HEK293 (cell line): Measurements from ENCODE around the gene PRPF19.

ENCODE experiments used
- CTCF ChIA-PET: fragments of 350-600 bp; formaldehyde crosslinking; extraction: SDS; loops from one replicate; lab custom pipeline; 2021; ENCODE audit warnings: antibody characterized with exemption; lab: Yijun Ruan, JAX
- POLR2A ChIA-PET: fragments of 300-600 bp; formaldehyde crosslinking; extraction: SDS; loops from one replicate; lab custom pipeline; 2020; ENCODE audit warnings: antibody characterized with exemption, inconsistent platforms; lab: Yijun Ruan, JAX
- H3K27ac ChIP-seq: fragments of 200-500 bp; sonication (Bioruptor generic); 2 replicates; pipeline ENCODE4 v1.5.1; 2014; ENCODE audit warnings: low read depth, low read length, control low read depth, inconsistent platforms; ENCODE audit errors: extremely low read depth
- H3K36me3 ChIP-seq, 2 experiments: fragments of 200-500 bp in 1 of 2; sonication (Bioruptor generic) in 1 of 2; 1 replicate in 1 of 2; 2 replicates in 1 of 2; pipeline ENCODE4 v1.5.1; 2014 to 2017; ENCODE audit warnings: inconsistent platforms in 2 of 2, low read length in 2 of 2; ENCODE audit not compliant: control insufficient read depth in 2 of 2, insufficient read depth in 1 of 2
- H3K4me1 ChIP-seq: fragments of 200-500 bp; sonication (Bioruptor generic); 2 replicates; pipeline ENCODE4 v1.5.1; 2014; ENCODE audit warnings: mild to moderate bottlenecking, low read length, inconsistent platforms; ENCODE audit not compliant: control insufficient read depth, insufficient read depth
- H3K4me3 ChIP-seq: 2 replicates; pipeline ENCODE4 v1.5.1; 2011; ENCODE audit warnings: low read depth, mild to moderate bottlenecking, control low read depth, low read length, moderate library complexity
- H3K9me3 ChIP-seq: fragments of 200-500 bp; sonication (Bioruptor generic); 2 replicates; pipeline ENCODE4 v1.5.1; 2014; ENCODE audit warnings: low read depth, low read length, inconsistent platforms; ENCODE audit not compliant: control insufficient read depth, insufficient read depth
- MZF1 ChIP-seq: fragments of 450-650 bp; formaldehyde crosslinking; IDR thresholded peaks from 2 replicates; pipeline ENCODE4 v1.5.1; 2017; ENCODE audit warnings: missing biosample characterization, missing genetic modification characterization, borderline replicate concordance
- RBAK ChIP-seq: fragments of 450-650 bp; formaldehyde crosslinking; IDR thresholded peaks from 2 replicates; pipeline ENCODE4 v1.5.1; 2016; ENCODE audit warnings: missing biosample characterization, missing genetic modification characterization
- ZNF175 ChIP-seq: fragments of 450-650 bp; formaldehyde crosslinking; IDR thresholded peaks from 2 replicates; pipeline ENCODE4 v1.5.1; 2016; ENCODE audit warnings: missing biosample characterization, missing genetic modification characterization
- ZNF266 ChIP-seq: fragments of 450-650 bp; formaldehyde crosslinking; IDR thresholded peaks from 2 replicates; pipeline ENCODE4 v1.5.1; 2016; ENCODE audit warnings: missing biosample characterization, missing genetic modification characterization, low read depth
- ZNF473 ChIP-seq: fragments of 450-650 bp; formaldehyde crosslinking; IDR thresholded peaks from 2 replicates; pipeline ENCODE4 v1.5.1; 2017; ENCODE audit warnings: missing biosample characterization, missing genetic modification characterization
- ZNF514 ChIP-seq: fragments of 450-650 bp; formaldehyde crosslinking; IDR thresholded peaks from 2 replicates; pipeline ENCODE4 v1.5.1; 2016; ENCODE audit warnings: missing biosample characterization, missing genetic modification characterization
- ZNF549 ChIP-seq: fragments of 450-650 bp; IDR thresholded peaks from 2 replicates; pipeline ENCODE4 v1.5.1; 2018; ENCODE audit warnings: missing biosample characterization, missing genetic modification characterization, mild to moderate bottlenecking, inconsistent platforms, moderate library complexity
- ZNF610 ChIP-seq: fragments of 450-650 bp; formaldehyde crosslinking; IDR thresholded peaks from 2 replicates; pipeline ENCODE4 v1.5.1; 2016; ENCODE audit warnings: missing biosample characterization, missing genetic modification characterization, borderline replicate concordance
- ZNF660 ChIP-seq: fragments of 450-650 bp; IDR thresholded peaks from 2 replicates; pipeline ENCODE4 v1.5.1; 2018; ENCODE audit warnings: missing biosample characterization, mild to moderate bottlenecking, missing genetic modification characterization
- TF ChIP-seq, protein P1 (sequence below): fragments of 450-650 bp; formaldehyde crosslinking; IDR thresholded peaks from 2 replicates; pipeline ENCODE4 v1.5.1; 2016; ENCODE audit warnings: missing biosample characterization, missing genetic modification characterization
- TF ChIP-seq, protein P2 (sequence below): fragments of 450-650 bp; formaldehyde crosslinking; conservative IDR thresholded peaks from 2 replicates; pipeline ENCODE4 v1.5.1; 2016; ENCODE audit warnings: low read depth, missing biosample characterization, missing genetic modification characterization
- TF ChIP-seq, protein P3 (sequence below): fragments of 450-650 bp; formaldehyde crosslinking; IDR thresholded peaks from 2 replicates; pipeline ENCODE4 v1.5.1; 2016; ENCODE audit warnings: missing biosample characterization, missing genetic modification characterization

PRPF19 gene

DNA sequence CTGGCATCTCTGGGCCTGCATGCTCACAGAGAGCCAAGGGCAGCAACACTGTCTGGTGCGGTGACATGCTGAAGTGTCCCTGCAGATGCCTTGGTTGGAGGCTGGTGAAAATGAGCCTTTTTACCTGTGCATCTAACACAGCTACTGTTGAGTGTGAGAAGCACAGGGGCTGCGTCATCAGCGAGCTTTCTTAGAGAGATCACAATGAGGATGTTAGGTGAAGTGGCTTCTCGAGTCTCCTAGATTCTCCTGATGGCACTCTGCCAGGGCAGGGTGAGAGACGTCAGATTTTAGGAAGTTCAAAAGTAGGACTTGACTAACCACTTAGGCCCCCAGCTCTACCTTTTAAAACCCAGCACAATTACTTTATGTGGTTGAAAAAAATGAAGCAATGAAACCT, 49.2 kb upstream of the PRPF19 start (continued):
- TF ChIP-seq, protein P1, sequence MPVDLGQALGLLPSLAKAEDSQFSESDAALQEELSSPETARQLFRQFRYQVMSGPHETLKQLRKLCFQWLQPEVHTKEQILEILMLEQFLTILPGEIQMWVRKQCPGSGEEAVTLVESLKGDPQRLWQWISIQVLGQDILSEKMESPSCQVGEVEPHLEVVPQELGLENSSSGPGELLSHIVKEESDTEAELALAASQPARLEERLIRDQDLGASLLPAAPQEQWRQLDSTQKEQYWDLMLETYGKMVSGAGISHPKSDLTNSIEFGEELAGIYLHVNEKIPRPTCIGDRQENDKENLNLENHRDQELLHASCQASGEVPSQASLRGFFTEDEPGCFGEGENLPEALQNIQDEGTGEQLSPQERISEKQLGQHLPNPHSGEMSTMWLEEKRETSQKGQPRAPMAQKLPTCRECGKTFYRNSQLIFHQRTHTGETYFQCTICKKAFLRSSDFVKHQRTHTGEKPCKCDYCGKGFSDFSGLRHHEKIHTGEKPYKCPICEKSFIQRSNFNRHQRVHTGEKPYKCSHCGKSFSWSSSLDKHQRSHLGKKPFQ (tag by site-specific recombination) = no peak
- TF ChIP-seq ZNF514 (tag by site-specific recombination) = no peak
- TF ChIP-seq, all 188 proteins: peak for 0

DNA sequence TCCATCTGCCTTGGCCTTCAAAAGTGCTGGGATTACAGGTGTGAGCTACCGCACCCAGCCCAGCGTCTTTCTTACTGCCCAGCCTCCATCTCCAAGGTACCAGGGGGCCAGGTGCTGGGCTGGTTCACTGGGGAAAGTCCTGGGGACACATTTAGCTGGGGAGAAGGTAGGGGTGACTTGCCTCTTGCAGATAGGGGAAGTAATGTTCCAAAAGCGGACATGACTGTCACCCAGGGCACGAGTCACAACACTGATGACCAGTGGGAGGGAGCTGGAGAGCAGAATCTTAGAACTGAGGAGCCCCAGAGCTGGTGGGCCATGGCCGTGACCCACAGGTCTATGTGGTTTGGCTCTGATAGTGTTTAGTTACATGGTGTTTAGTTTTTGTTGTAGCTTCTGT, 48.0 kb upstream of the PRPF19 start:
- Histone ChIP-seq H3K9me3 (no peaks in the 10 kb centered on the region), H3K27ac (no peak overlapping the region), H3K36me3 (no peaks in the 10 kb centered on the region), H3K4me1 (no peaks in the 10 kb centered on the region), H3K4me3 (no peak overlapping the region)
- CTCF ChIA-PET = interaction anchor here (0.6 to 1.4 kb wide), 4 partner anchors 9 to 22 kb away, joined by 4 to 5 read pairs (median 5); no protein-coding TSS in a partner anchor
- POLR2A ChIA-PET = interaction anchor here (0.7 kb wide), 1 partner anchor 16 kb away, joined by 3 read pairs; no protein-coding TSS in a partner anchor
- TF ChIP-seq ZNF660 (tag by site-specific recombination) = no peak
- no peak for TF ChIP-seq ZNF549 (tag by site-specific recombination)
- TF ChIP-seq MZF1 (tag by site-specific recombination) = no peak
- TF ChIP-seq ZNF473 (tag by site-specific recombination) = no peak
- TF ChIP-seq ZNF514 (tag by site-specific recombination) = no peak
- TF ChIP-seq RBAK (tag by site-specific recombination) = no peak
- TF ChIP-seq, protein P2, sequence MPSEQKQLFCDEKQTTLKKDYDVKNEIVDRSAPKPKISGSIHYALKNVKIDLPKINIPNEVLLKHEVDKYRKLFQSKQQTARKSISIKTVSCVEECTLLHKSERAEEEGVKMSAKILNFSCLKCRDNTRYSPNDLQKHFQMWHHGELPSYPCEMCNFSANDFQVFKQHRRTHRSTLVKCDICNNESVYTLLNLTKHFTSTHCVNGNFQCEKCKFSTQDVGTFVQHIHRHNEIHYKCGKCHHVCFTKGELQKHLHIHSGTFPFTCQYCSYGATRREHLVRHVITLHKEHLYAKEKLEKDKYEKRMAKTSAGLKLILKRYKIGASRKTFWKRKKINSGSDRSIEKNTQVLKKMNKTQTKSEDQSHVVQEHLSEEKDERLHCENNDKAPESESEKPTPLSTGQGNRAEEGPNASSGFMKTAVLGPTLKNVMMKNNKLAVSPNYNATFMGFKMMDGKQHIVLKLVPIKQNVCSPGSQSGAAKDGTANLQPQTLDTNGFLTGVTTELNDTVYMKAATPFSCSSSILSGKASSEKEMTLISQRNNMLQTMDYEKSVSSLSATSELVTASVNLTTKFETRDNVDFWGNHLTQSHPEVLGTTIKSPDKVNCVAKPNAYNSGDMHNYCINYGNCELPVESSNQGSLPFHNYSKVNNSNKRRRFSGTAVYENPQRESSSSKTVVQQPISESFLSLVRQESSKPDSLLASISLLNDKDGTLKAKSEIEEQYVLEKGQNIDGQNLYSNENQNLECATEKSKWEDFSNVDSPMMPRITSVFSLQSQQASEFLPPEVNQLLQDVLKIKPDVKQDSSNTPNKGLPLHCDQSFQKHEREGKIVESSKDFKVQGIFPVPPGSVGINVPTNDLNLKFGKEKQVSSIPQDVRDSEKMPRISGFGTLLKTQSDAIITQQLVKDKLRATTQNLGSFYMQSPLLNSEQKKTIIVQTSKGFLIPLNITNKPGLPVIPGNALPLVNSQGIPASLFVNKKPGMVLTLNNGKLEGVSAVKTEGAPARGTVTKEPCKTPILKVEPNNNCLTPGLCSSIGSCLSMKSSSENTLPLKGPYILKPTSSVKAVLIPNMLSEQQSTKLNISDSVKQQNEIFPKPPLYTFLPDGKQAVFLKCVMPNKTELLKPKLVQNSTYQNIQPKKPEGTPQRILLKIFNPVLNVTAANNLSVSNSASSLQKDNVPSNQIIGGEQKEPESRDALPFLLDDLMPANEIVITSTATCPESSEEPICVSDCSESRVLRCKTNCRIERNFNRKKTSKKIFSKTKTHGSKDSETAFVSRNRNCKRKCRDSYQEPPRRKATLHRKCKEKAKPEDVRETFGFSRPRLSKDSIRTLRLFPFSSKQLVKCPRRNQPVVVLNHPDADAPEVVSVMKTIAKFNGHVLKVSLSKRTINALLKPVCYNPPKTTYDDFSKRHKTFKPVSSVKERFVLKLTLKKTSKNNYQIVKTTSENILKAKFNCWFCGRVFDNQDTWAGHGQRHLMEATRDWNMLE = no peak
- TF ChIP-seq ZNF610 (tag by site-specific recombination) = no peak

DNA sequence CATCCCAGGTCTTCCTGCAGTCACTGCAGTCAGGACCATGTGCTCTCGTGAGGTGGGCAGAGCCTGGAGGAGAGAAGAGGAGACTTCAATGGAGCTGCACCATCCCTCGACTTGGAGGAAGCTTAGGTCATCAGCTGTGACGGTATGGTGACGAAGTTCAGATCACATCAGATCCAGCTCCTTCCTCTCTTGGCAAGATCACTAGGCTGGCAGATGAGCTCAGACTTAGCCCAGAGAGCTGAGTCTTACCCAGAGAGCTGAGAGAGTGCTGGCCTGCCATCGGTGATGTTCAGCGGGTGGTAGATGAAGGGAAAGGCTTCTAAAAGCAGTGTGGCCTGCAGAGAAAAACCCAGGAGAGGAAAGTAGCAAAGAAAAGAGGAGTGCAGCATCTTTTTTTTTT, 47.4 kb upstream of the PRPF19 start:
- TF ChIP-seq, protein P3, sequence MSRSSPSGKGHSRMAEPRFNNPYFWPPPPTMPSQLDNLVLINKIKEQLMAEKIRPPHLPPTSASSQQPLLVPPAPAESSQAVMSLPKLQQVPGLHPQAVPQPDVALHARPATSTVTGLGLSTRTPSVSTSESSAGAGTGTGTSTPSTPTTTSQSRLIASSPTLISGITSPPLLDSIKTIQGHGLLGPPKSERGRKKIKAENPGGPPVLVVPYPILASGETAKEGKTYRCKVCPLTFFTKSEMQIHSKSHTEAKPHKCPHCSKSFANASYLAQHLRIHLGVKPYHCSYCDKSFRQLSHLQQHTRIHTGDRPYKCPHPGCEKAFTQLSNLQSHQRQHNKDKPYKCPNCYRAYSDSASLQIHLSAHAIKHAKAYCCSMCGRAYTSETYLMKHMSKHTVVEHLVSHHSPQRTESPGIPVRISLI (tag by site-specific recombination) = no peak
- TF ChIP-seq ZNF175 (tag by site-specific recombination) = no peak
- no peak for TF ChIP-seq ZNF549 (tag by site-specific recombination)
- TF ChIP-seq ZNF266 (tag by site-specific recombination) = no peak
- POLR2A ChIA-PET = interaction anchor here (0.7 kb wide), 1 partner anchor 15 kb away, joined by 3 read pairs; no protein-coding TSS in a partner anchor

More for the DNA sequence above, 47.4 kb upstream of the PRPF19 start:
- Histone ChIP-seq H3K27ac (no peak overlapping the region), H3K9me3 (no peaks in the 10 kb centered on the region), H3K36me3 (no peaks in the 10 kb centered on the region), H3K4me1 (no peaks in the 10 kb centered on the region), H3K4me3 (no peak overlapping the region)
- CTCF ChIA-PET = interaction anchor here (0.9 to 1.4 kb wide), 3 partner anchors 13 to 122 kb away, joined by 3 to 5 read pairs (median 5); no protein-coding TSS in a partner anchor
